ENCODE results near the gene CPNE7. TPM values are rescaled to one million over a fixed set of nuclear protein-coding genes. Genes with fewer than 3 reads are reported as not detected.
"Not testable (repeated sequence)": the region's sequence is repeated elsewhere in the genome, so short reads cannot be mapped to it uniquely, and the experiment has no call there.

The CPNE7 gene
- total and polyA plus RNA-seq, 4 experiments from 2014 or later: 2.3 to 7.3 (median 4.9) TPM

GRCh38 chr16:89583895-89584644, 8.5 kb downstream of the CPNE7 start:
- no peaks in the 10 kb centered on the region for H3K36me3 ChIP-seq (ENCODE audit: insufficient read depth, low read length)
- Mint-ChIP-seq H3K36me3 (no peaks in the 10 kb centered on the region), H3K27ac (no peak overlapping the region), H3K4me1 (no peaks in the 10 kb centered on the region), H3K27me3 (no peaks in the 10 kb centered on the region), H3K4me3 (no peak overlapping the region), H3K9me3 (no peaks in the 10 kb centered on the region)
- H3K4me3 ChIP-seq (ENCODE audit: low read length in 2 of 2): no peak overlapping the region
- H3K9me3 ChIP-seq (ENCODE audit: control insufficient read depth in 1 of 2, low read length in 2 of 2): no peaks in the 10 kb centered on the region
- DNase-seq: peak in 1 of 5 donors; percentile 7
- CTCF ChIA-PET (ENCODE audit: partially characterized antibody): no interaction called here
- intact Hi-C loops (cut with micrococcal nuclease): no loop called here
- H3K27ac ChIP-seq (ENCODE audit: low read depth, low read length): no peak overlapping the region
- no peaks in the 10 kb centered on the region for H3K4me1 ChIP-seq (ENCODE audit: insufficient read depth, low read length)
- no peaks in the 10 kb centered on the region for H3K27me3 ChIP-seq (ENCODE audit: insufficient read depth, low read length)
- POLR2A ChIA-PET (ENCODE audit: partially characterized antibody): interaction anchor here (1.2 to 1.3 kb wide), 2 partner anchors 9 to 10 kb away, joined by 3 to 6 read pairs; partner anchors contain the start of gene CPNE7

DNA sequence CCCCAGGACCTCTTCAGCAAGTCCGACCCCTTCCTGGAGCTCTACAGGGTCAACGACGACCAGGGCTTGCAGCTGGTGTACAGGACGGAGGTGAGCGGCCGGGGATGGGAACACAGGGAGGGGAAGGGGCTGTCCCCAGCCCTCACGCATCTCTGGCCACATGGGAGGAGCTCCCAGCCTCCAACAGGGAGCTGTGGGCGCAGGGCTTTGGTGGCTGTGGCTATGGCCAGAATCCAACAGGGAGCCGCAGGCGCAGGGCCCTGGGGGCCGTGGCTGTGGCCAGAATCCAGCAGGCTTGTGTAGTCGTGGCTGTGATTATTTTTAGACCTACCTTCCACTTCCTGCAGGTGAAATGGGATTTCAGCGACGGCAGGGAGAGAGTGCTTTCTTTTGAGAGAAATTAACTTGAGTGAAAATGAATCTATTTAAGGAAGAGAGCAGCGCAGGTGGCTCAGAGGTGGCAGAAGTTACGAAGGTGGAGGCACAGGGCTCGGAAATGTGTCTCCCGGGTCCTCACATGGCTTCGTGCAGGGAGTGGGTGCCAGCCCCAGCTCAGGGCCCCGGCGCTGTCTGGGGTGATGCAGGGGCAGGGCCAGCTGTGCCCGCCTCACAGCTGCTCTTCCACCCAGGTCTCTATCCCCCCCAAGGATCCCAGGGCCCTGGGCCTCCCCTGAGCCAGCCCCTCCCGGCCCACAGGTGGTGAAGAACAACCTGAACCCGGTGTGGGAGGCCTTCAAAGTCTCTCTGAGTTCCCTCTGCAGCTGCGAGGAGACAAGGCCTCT, 9.4 kb downstream of the CPNE7 start:
- ChIA-PET CTCF (ENCODE audit: partially characterized antibody) (no interaction called here), POLR2A (ENCODE audit: partially characterized antibody) (interaction anchor here (1.2 to 1.3 kb wide), 2 partner anchors 9 to 10 kb away, joined by 3 to 6 read pairs; partner anchors contain the start of gene CPNE7)
- no peaks in the 10 kb centered on the region for H3K27me3 ChIP-seq (ENCODE audit: insufficient read depth, low read length)
- no peaks in the 10 kb centered on the region for H3K9me3 Mint-ChIP-seq
- DNase-seq: peak in 1 of 5 donors; percentile 9
- H3K27me3 Mint-ChIP-seq: no peaks in the 10 kb centered on the region
- H3K36me3 ChIP-seq (ENCODE audit: insufficient read depth, low read length): no peaks in the 10 kb centered on the region
- no peaks in the 10 kb centered on the region for H3K9me3 ChIP-seq (ENCODE audit: control insufficient read depth in 1 of 2, low read length in 2 of 2)
- H3K27ac Mint-ChIP-seq: no peak overlapping the region
- no peak overlapping the region for H3K4me3 Mint-ChIP-seq
- no peaks in the 10 kb centered on the region for H3K4me1 ChIP-seq (ENCODE audit: insufficient read depth, low read length)
- no peak overlapping the region for H3K27ac ChIP-seq (ENCODE audit: low read depth, low read length)
- H3K4me3 ChIP-seq (ENCODE audit: low read length in 2 of 2): no peak overlapping the region
- intact Hi-C loops (cut with micrococcal nuclease): no loop called here
- H3K36me3 Mint-ChIP-seq: no peaks in the 10 kb centered on the region
- H3K4me1 Mint-ChIP-seq: no peaks in the 10 kb centered on the region

GRCh38 chr16:89586218-89586617, 10.7 kb downstream of the CPNE7 start:
- Mint-ChIP-seq H3K36me3 (no peaks in the 10 kb centered on the region), H3K27ac (peak overlapping the region in 1 of 7 donors; percentile 68), H3K4me3 (no peak overlapping the region)

DNA sequence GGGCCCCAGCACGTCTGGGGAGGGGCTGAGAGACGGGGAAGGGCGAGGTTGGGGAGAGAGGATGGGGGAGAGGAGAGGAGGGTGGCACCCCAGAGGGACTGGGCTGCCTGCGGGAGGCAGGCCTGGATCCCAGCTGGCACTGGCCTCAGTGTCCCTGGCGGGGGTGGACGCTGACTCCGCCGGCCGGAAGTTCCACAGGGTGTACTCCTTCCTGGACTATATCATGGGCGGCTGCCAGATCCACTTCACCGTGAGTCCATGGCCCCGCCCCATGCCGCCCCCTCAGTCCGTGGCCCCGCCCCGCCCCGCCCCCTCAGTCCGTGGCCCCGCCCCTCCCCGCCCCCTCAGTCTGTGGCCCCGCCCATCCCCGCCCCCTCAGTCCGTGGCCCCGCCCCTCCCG, 11.3 kb downstream of the CPNE7 start:
- no peak overlapping the region for H3K4me3 ChIP-seq (ENCODE audit: low read length in 2 of 2)
- no peaks in the 10 kb centered on the region for H3K9me3 Mint-ChIP-seq
- no peaks in the 10 kb centered on the region for H3K27me3 ChIP-seq (ENCODE audit: insufficient read depth, low read length)
- H3K27me3 Mint-ChIP-seq: no peaks in the 10 kb centered on the region
- no peaks in the 10 kb centered on the region for H3K36me3 Mint-ChIP-seq
- H3K4me3 Mint-ChIP-seq: no peak overlapping the region
- no peaks in the 10 kb centered on the region for H3K36me3 ChIP-seq (ENCODE audit: insufficient read depth, low read length)
- no peaks in the 10 kb centered on the region for H3K4me1 ChIP-seq (ENCODE audit: insufficient read depth, low read length)
- peaks cover 0 to 1% (median 0%) of the 10 kb centered on the region in 4 donors for H3K4me1 Mint-ChIP-seq
- DNase-seq: peak in 1 of 5 donors; percentile 34
- H3K27ac ChIP-seq (ENCODE audit: low read depth, low read length): no peak overlapping the region
- POLR2A ChIA-PET (ENCODE audit: partially characterized antibody): no interaction called here
- intact Hi-C loops (cut with micrococcal nuclease): no loop called here
- H3K27ac Mint-ChIP-seq: peak overlapping the region in 2 of 7 donors; percentile 35 to 68
- H3K9me3 ChIP-seq (ENCODE audit: control insufficient read depth in 1 of 2, low read length in 2 of 2): no peaks in the 10 kb centered on the region
- CTCF ChIA-PET (ENCODE audit: partially characterized antibody): no interaction called here

More at GRCh38 chr16:89586218-89586617, 10.7 kb downstream of the CPNE7 start:
- Histone ChIP-seq H3K27me3 (ENCODE audit: insufficient read depth, low read length) (no peaks in the 10 kb centered on the region), H3K9me3 (ENCODE audit: control insufficient read depth in 1 of 2, low read length in 2 of 2) (no peaks in the 10 kb centered on the region), H3K4me3 (ENCODE audit: low read length in 2 of 2) (no peak overlapping the region), H3K27ac (ENCODE audit: low read depth, low read length) (no peak overlapping the region), H3K36me3 (ENCODE audit: insufficient read depth, low read length) (no peaks in the 10 kb centered on the region), H3K4me1 (ENCODE audit: insufficient read depth, low read length) (no peaks in the 10 kb centered on the region)
- no peaks in the 10 kb centered on the region for H3K9me3 Mint-ChIP-seq
- DNase-seq: peak in 1 of 5 donors; percentile 39
- no peaks in the 10 kb centered on the region for H3K27me3 Mint-ChIP-seq
- intact Hi-C loops (cut with micrococcal nuclease): no loop called here
- ChIA-PET POLR2A (ENCODE audit: partially characterized antibody) (no interaction called here), CTCF (ENCODE audit: partially characterized antibody) (no interaction called here)
- H3K4me1 Mint-ChIP-seq: no peaks in the 10 kb centered on the region

DNA sequence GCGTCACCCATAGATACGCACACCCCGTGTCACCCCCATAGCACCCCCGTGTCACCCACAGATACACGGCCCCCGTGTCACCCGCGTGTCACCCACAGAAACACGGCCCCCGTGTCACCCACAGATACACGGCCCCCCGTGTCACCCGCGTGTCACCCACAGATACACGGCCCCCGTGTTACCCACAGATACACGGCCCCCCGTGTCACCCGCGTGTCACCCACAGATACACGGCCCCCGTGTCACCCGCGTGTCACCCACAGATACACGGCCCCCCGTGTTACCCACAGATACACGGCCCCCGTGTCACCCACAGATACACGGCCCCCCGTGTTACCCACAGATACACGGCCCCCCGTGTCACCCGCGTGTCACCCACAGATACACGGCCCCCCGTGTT, 12.1 kb downstream of the CPNE7 start:
- not testable (repeated sequence) for H3K27me3 Mint-ChIP-seq, DNase-seq, H3K27ac Mint-ChIP-seq

DNA sequence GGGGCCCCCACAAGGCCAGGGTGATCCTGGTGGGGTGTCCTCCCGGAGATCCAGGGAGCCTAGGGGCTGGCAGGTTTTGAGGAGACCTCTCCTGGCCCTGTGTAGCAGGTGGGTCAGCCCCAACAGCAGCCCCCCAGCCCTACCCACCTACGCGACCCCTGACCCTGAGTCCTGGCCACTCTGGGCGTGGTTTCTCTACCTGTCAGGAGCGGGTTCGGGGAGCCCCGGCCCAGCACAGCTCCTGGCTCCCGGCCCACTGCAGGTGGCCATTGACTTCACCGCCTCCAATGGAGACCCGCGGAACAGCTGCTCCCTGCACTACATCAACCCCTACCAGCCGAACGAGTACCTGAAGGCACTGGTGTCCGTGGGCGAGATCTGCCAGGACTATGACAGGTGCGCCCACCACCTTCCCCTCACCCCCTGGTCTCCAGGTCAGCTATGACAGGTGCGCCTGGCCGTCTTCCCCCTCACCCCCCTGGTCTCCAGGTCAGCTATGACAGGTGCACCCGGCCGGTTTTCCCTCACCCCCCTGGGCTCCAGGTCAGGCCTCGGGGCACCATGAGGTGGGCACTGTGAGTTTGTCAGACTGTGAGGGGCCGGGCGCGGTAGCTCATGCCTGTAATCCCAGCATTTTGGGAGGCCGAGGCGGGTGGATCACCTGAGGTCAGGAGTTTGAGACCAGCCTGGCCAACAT, 13.0 kb downstream of the CPNE7 start:
- Histone ChIP-seq H3K4me1 (ENCODE audit: insufficient read depth, low read length) (peaks cover 10% of the 10 kb centered on the region), H3K36me3 (ENCODE audit: insufficient read depth, low read length) (no peaks in the 10 kb centered on the region), H3K4me3 (ENCODE audit: low read length in 2 of 2) (no peak overlapping the region), H3K9me3 (ENCODE audit: control insufficient read depth in 1 of 2, low read length in 2 of 2) (no peaks in the 10 kb centered on the region), H3K27me3 (ENCODE audit: insufficient read depth, low read length) (no peaks in the 10 kb centered on the region), H3K27ac (ENCODE audit: low read depth, low read length) (no peak overlapping the region)
- no peak overlapping the region for H3K4me3 Mint-ChIP-seq
- peaks cover 2 to 8% (median 3%) of the 10 kb centered on the region in 4 donors for H3K4me1 Mint-ChIP-seq
- ChIA-PET POLR2A (ENCODE audit: partially characterized antibody) (no interaction called here), CTCF (ENCODE audit: partially characterized antibody) (no interaction called here)
- H3K27ac Mint-ChIP-seq: no peak overlapping the region
- peak in 1 of 5 donors; percentile 17 for DNase-seq
- intact Hi-C loops (cut with micrococcal nuclease): no loop called here
- H3K27me3 Mint-ChIP-seq: no peaks in the 10 kb centered on the region
- H3K36me3 Mint-ChIP-seq: no peaks in the 10 kb centered on the region
- H3K9me3 Mint-ChIP-seq: no peaks in the 10 kb centered on the region

More for the DNA sequence above, 12.1 kb downstream of the CPNE7 start:
- H3K4me1 ChIP-seq (ENCODE audit: insufficient read depth, low read length); POLR2A ChIA-PET (ENCODE audit: partially characterized antibody); intact Hi-C loops (cut with micrococcal nuclease); H3K9me3 ChIP-seq (ENCODE audit: control insufficient read depth in 1 of 2, low read length in 2 of 2); H3K4me3 ChIP-seq (ENCODE audit: low read length in 2 of 2); H3K36me3 Mint-ChIP-seq; CTCF ChIA-PET (ENCODE audit: partially characterized antibody); H3K4me3 Mint-ChIP-seq; H3K27ac ChIP-seq (ENCODE audit: low read depth, low read length); H3K9me3 Mint-ChIP-seq; H3K36me3 ChIP-seq (ENCODE audit: insufficient read depth, low read length); H3K4me1 Mint-ChIP-seq; H3K27me3 ChIP-seq (ENCODE audit: insufficient read depth, low read length): not testable (repeated sequence)

DNA sequence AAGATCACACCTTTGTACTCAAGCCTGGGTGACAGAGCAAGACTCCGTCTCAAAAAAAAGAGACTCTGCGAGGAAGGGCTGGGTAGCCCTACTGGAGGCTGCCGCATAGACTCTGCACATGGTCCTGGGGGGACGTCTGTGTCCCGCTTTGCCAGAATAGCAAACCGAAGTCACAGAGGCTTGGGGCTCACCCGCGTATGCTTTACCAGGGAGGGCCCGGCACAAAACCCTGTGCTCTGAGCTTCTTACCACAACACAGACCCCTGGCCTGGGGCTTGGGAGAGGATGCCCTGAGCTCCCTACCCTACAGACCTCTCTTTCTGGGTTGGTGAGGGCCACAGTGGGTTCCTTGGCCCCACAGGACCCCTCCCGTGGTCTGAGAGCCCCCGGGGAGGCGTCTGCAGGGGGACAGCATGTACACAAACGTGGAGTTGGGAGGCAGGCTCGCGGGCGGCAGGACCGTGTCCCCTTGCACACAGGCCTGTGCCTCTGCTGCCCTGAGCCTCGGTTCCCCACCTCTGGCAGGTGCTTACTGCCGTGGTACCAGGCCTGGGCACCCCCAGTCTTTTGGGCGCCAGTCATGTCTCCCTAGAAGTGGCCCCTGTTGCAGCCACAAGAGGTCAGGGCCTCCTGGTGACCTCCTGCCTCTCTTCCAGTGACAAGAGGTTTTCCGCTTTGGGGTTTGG, 13.8 kb downstream of the CPNE7 start:
- peaks cover 7 to 16% (median 9%) of the 10 kb centered on the region in 4 donors for H3K4me1 Mint-ChIP-seq
- CTCF ChIA-PET (ENCODE audit: partially characterized antibody): no interaction called here
- no peak overlapping the region for H3K4me3 Mint-ChIP-seq

More for the DNA sequence above, 13.8 kb downstream of the CPNE7 start:
- H3K27ac Mint-ChIP-seq: no peak overlapping the region
- no peaks in the 10 kb centered on the region for H3K27me3 ChIP-seq (ENCODE audit: insufficient read depth, low read length)
- intact Hi-C loops (cut with micrococcal nuclease): no loop called here
- H3K4me3 ChIP-seq (ENCODE audit: low read length in 2 of 2): no peak overlapping the region
- DNase-seq: peak in 1 of 5 donors; percentile 21
- no peaks in the 10 kb centered on the region for H3K36me3 ChIP-seq (ENCODE audit: insufficient read depth, low read length)
- H3K27me3 Mint-ChIP-seq: no peaks in the 10 kb centered on the region
- no peaks in the 10 kb centered on the region for H3K9me3 Mint-ChIP-seq
- H3K27ac ChIP-seq (ENCODE audit: low read depth, low read length): no peak overlapping the region
- H3K36me3 Mint-ChIP-seq: no peaks in the 10 kb centered on the region
- peaks cover 18% of the 10 kb centered on the region for H3K4me1 ChIP-seq (ENCODE audit: insufficient read depth, low read length)
- H3K9me3 ChIP-seq (ENCODE audit: control insufficient read depth in 1 of 2, low read length in 2 of 2): no peaks in the 10 kb centered on the region
- POLR2A ChIA-PET (ENCODE audit: partially characterized antibody): no interaction called here

All from CD4-positive, alpha-beta memory T cell (primary cell).